ENCODE measurements around the gene MYH11.

DNA sequence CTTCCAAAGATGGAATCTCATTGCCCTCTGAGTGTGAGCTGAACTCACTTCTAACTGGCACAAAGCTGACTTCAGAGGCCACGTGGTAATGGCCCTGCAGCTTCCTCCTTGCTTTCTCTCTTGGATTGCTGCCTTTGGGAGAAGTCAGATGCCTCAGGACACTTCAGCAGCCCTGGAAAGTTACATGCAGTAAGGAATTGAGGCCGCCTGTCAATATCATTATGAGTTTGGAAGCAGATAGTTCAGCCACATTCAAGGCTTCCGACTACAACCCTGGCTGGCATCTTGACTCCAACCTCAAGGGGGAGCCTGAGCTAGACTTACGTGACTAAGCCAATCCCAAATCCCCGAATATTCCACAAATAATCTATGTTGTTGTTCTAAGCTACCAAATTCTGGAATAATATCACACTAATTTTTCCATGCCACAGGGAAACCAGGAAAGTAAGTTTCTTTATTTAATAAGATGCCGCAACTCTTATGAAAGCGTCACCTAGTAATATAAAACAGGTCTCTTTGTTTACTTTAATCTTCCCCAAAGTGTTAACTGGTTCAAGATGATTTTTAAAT is 18.0 kb upstream of the MYH11 start:
- TF ChIP-seq TEAD4 (IDR thresholded peaks at IDR 0.05) (no peak), CREB1 (IDR thresholded peaks at IDR 0.05; ENCODE audit: low read depth) (no peak), NFIC (IDR thresholded peaks at IDR 0.05) (no peak), TAF1 (IDR thresholded peaks at IDR 0.05; ENCODE audit: low read depth) (no peak), EP300 (IDR thresholded peaks at IDR 0.05; ENCODE audit: borderline replicate concordance) (no peak)

Measured in Ishikawa (cell line).